ENCODE data around the gene EPN3. TPM values are rescaled to one million over a fixed set of nuclear protein-coding genes. Genes with fewer than 3 reads are reported as not detected.

The EPN3 gene
- polyA plus RNA-seq, 1 experiment, result not detected

DNA sequence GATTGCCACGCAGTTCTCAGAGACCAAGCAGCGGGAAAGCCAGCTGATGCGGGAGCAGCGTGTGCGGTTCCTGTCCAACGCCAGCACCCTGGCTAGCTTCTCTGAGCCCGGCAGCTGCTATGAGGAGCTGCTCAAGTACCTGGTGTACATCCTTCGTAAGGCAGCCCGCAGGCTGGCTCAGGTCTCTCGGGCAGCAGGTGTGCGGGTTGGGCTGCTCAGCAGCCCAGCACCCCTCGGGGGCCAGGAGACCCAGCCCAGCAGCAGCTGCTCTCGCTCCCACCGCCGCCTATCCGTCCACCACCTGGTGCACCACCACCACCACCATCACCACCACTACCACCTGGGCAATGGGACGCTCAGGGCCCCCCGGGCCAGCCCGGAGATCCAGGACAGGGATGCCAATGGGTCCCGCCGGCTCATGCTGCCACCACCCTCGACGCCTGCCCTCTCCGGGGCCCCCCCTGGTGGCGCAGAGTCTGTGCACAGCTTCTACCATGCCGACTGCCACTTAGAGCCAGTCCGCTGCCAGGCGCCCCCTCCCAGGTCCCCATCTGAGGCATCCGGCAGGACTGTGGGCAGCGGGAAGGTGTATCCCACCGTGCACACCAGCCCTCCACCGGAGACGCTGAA lies 43.2 kb downstream of the EPN3 start:
- Histone ChIP-seq H3K36me3 (ENCODE audit: control insufficient read depth, insufficient read depth, low read length) (no peaks in the 10 kb centered on the region), H3K4me3 (ENCODE audit: low read depth, low read length) (no peak overlapping the region), H3K27me3 (ENCODE audit: control insufficient read depth, insufficient read depth, low read length) (peaks cover 7% of the 10 kb centered on the region)
- POLR2A ChIA-PET, result no interaction called here
- no peak for DNase-seq (ENCODE audit: low read depth)
- TF ChIP-seq, protein P1, sequence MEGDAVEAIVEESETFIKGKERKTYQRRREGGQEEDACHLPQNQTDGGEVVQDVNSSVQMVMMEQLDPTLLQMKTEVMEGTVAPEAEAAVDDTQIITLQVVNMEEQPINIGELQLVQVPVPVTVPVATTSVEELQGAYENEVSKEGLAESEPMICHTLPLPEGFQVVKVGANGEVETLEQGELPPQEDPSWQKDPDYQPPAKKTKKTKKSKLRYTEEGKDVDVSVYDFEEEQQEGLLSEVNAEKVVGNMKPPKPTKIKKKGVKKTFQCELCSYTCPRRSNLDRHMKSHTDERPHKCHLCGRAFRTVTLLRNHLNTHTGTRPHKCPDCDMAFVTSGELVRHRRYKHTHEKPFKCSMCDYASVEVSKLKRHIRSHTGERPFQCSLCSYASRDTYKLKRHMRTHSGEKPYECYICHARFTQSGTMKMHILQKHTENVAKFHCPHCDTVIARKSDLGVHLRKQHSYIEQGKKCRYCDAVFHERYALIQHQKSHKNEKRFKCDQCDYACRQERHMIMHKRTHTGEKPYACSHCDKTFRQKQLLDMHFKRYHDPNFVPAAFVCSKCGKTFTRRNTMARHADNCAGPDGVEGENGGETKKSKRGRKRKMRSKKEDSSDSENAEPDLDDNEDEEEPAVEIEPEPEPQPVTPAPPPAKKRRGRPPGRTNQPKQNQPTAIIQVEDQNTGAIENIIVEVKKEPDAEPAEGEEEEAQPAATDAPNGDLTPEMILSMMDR (IDR thresholded peaks at IDR 0.05; ENCODE audit: insufficient read depth, low read depth, low read length), result no peak
- CTCF ChIA-PET, result interaction anchor here (0.8 to 1.8 kb wide), 3 partner anchors 25 to 119 kb away, joined by 3 to 5 read pairs (median 4); no protein-coding TSS in a partner anchor

DNA sequence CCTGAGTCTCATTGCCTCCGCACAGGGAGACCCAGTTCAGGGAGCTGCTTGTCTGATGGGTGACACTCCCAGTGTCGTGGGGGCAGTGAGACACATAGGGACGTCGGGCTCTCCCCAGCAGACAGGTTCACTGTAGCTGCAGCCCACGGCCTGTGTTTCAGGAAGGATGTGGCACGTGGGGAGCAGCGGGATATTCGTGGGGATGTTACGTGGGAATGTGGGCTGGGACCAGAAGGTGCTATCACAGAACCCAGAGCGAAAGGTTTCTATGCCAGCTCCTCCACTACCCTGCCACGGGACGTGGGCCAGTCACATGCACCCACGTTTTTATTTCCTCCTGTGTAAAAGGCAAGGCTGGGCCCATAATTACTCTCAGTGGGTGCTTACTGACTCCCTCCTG lies 44.3 kb downstream of the EPN3 start:
- Histone ChIP-seq H3K36me3 (ENCODE audit: control insufficient read depth, insufficient read depth, low read length) (no peaks in the 10 kb centered on the region), H3K27me3 (ENCODE audit: control insufficient read depth, insufficient read depth, low read length) (peaks cover 7% of the 10 kb centered on the region), H3K4me3 (ENCODE audit: low read depth, low read length) (no peak overlapping the region)
- DNase-seq (ENCODE audit: low read depth), result no peak
- ChIA-PET CTCF (interaction anchor here (0.8 to 1.8 kb wide), 2 partner anchors 26 to 118 kb away, joined by 3 to 5 read pairs; no protein-coding TSS in a partner anchor), POLR2A (interaction anchor here (0.5 kb wide), 1 partner anchor 19 kb away, joined by 3 read pairs; no protein-coding TSS in a partner anchor)
- TF ChIP-seq, protein P1 (IDR thresholded peaks at IDR 0.05; ENCODE audit: insufficient read depth, low read depth, low read length), result no peak

DNA sequence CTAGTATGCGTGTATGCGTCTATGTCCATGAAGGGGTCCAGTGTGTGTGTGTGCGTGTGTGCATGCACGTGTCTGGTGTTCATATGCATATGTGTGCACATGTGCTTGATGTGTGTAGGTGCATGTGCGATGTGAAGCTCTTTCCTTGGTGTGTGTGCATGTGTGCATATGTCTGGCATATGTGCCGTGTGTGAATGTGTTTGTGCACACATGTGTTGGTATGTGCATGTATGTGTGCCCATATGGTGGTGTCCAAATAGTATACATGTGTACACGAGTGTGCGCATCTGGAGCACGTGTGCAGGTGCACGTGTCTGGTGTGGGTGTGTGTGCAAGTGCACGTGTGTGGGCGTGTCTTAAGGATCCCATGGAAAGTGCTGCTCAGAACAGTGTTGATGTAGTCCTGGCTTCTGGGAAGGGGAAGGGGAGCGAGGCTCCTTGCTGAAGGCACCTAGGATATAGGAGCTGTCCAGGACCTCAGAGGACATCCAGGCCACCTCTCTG lies 45.0 kb downstream of the EPN3 start:
- POLR2A ChIA-PET, result no interaction called here
- peaks cover 11% of the 10 kb centered on the region for H3K27me3 ChIP-seq (ENCODE audit: control insufficient read depth, insufficient read depth, low read length)
- CTCF ChIA-PET, result interaction anchor here (1.4 kb wide), 1 partner anchor 26 kb away, joined by 3 read pairs; no protein-coding TSS in a partner anchor

DNA sequence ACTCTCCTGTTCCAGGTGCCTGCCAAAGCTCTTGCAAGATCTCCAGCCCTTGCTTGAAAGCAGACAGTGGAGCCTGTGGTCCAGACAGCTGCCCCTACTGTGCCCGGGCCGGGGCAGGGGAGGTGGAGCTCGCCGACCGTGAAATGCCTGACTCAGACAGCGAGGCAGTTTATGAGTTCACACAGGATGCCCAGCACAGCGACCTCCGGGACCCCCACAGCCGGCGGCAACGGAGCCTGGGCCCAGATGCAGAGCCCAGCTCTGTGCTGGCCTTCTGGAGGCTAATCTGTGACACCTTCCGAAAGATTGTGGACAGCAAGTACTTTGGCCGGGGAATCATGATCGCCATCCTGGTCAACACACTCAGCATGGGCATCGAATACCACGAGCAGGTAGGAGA lies 45.6 kb downstream of the EPN3 start:
- CTCF ChIA-PET, result interaction anchor here (1.4 kb wide), 1 partner anchor 27 kb away, joined by 3 read pairs; no protein-coding TSS in a partner anchor
- H3K36me3 ChIP-seq (ENCODE audit: control insufficient read depth, insufficient read depth, low read length), result no peaks in the 10 kb centered on the region
- POLR2A ChIA-PET, result no interaction called here
- no peak overlapping the region for H3K4me3 ChIP-seq (ENCODE audit: low read depth, low read length)
- DNase-seq (ENCODE audit: low read depth), result no peak
- TF ChIP-seq, protein P1 (IDR thresholded peaks at IDR 0.05; ENCODE audit: insufficient read depth, low read depth, low read length), result no peak
- H3K27me3 ChIP-seq (ENCODE audit: control insufficient read depth, insufficient read depth, low read length), result peaks cover 12% of the 10 kb centered on the region

More for the DNA sequence above, 45.0 kb downstream of the EPN3 start:
- DNase-seq (ENCODE audit: low read depth), result no peak
- TF ChIP-seq, protein P1 (IDR thresholded peaks at IDR 0.05; ENCODE audit: insufficient read depth, low read depth, low read length), result no peak
- Histone ChIP-seq H3K4me3 (ENCODE audit: low read depth, low read length) (no peak overlapping the region), H3K36me3 (ENCODE audit: control insufficient read depth, insufficient read depth, low read length) (no peaks in the 10 kb centered on the region)

DNA sequence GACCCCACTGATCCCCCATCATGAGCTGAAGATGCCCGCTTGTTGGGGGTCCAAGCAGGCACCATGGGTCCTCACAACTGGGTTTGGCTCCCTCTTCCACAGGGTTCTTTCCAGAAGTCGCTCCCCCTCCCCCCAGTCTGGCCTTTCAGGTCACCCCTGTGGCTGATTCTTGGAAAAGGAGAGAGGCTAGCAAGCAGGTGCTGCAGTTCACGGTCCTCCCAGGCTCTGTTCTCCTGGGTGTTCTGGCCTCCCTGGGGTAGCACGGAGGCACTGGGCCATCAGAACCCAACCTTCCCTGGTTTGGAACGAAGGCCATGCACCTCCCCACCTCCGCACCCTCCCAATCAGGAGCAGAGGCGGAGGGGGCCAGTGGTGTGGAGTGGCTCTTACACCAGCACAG lies 46.9 kb downstream of the EPN3 start:
- no peaks in the 10 kb centered on the region for H3K36me3 ChIP-seq (ENCODE audit: control insufficient read depth, insufficient read depth, low read length)
- POLR2A ChIA-PET, result no interaction called here
- DNase-seq (ENCODE audit: low read depth), result no peak
- TF ChIP-seq, protein P1 (IDR thresholded peaks at IDR 0.05; ENCODE audit: insufficient read depth, low read depth, low read length), result no peak
- H3K27me3 ChIP-seq (ENCODE audit: control insufficient read depth, insufficient read depth, low read length), result peaks cover 14% of the 10 kb centered on the region
- H3K4me3 ChIP-seq (ENCODE audit: low read depth, low read length), result no peak overlapping the region
- CTCF ChIA-PET, result interaction anchor here (0.6 kb wide), 1 partner anchor 13 kb away, joined by 4 read pairs; no protein-coding TSS in a partner anchor
